Effector memory CD8-positive, alpha-beta T cell (primary cell): ENCODE data around the gene ZNF502.

Experiments used
- ATAC-seq: fragments of 150-1000 bp; cut with Tn5 transposase; replicated peaks from 2 replicates; pipeline ENCODE4 v1.10.0; 2021; ENCODE audit warnings: mild to moderate bottlenecking, moderate library complexity
- DNase-seq, 3 experiments: peaks; one replicate each; pipeline ENCODE4 v3.0.0; 2021
- H3K27ac Mint-ChIP-seq, 2 donors: one replicate each; pipeline ENCODE4 v1.8.0; 2022; ENCODE audit warnings: mild to moderate bottlenecking in 2 of 2, mixed read lengths in 2 of 2, moderate library complexity in 2 of 2
- H3K27me3 Mint-ChIP-seq, 2 donors: one replicate each; pipeline ENCODE4 v1.8.0; 2022; ENCODE audit warnings: mixed read lengths in 2 of 2
- H3K36me3 Mint-ChIP-seq: one replicate; pipeline ENCODE4 v1.8.0; 2022; ENCODE audit warnings: mild to moderate bottlenecking, moderate library complexity, mixed read lengths; ENCODE audit not compliant: insufficient read depth
- H3K4me1 Mint-ChIP-seq, 2 donors: one replicate each; pipeline ENCODE4 v1.8.0; 2022; ENCODE audit warnings: low read depth in 2 of 2, mixed read lengths in 2 of 2
- H3K4me3 Mint-ChIP-seq, 2 donors: one replicate each; pipeline ENCODE4 v1.8.0; 2022; ENCODE audit warnings: mild to moderate bottlenecking in 2 of 2, mixed read lengths in 2 of 2, moderate library complexity in 2 of 2
- H3K9me3 Mint-ChIP-seq, 2 donors: one replicate each; pipeline ENCODE4 v1.8.0; 2022; ENCODE audit warnings: mixed read lengths in 2 of 2

Gene ZNF502

GRCh38 chr3:44722103-44722401 is 9.6 kb downstream of the ZNF502 start:
- Mint-ChIP-seq H3K4me3 (no peak overlapping the region), H3K27me3 (no peaks in the 10 kb centered on the region), H3K9me3 (peaks cover 19 to 24% of the 10 kb centered on the region in 2 donors), H3K4me1 (no peaks in the 10 kb centered on the region), H3K36me3 (no peaks in the 10 kb centered on the region), H3K27ac (no peak overlapping the region)
- DNase-seq (no peak), ATAC-seq (no peak)

- ATAC-seq: peak; percentile 99
- Mint-ChIP-seq H3K27me3 (no peaks in the 10 kb centered on the region), H3K9me3 (peaks cover 8 to 34% of the 10 kb centered on the region in 2 donors), H3K4me1 (peaks cover 15% of the 10 kb centered on the region in 2 donors), H3K4me3 (peak within 1 kb of the TSS; percentile 99 to 100), H3K27ac (peak within 1 kb of the TSS; percentile 97 to 98), H3K36me3 (peaks cover 10% of the 10 kb centered on the region)
- DNase-seq: peak; percentile 76 to 82 (median 81)
Measured at GRCh38 chr3:44729384-44729910, 17.0 kb downstream of the ZNF502 start, which contains the start of gene ZNF501. TSS of gene ZNF501 (plus strand) at chr3:44729635. CDS start at chr3:44734422, 4,787 bp downstream.

DNA sequence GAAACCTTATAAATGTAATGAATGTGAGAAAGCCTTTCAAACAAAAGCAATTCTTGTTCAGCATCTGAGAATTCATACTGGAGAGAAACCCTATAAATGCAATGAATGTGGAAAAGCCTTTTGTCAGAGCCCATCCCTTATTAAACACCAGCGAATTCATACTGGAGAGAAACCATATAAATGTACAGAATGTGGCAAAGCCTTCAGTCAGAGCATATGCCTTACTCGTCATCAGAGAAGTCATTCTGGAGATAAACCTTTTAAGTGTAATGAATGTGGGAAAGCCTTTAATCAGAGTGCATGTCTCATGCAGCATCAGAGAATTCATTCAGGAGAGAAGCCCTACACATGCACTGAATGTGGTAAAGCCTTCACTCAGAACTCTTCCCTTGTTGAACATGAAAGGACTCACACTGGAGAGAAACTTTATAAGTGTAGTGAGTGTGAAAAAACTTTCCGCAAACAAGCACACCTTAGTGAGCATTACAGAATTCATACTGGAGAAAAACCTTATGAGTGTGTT is 22.2 kb downstream of the ZNF502 start:
- peaks cover 10 to 44% of the 10 kb centered on the region in 2 donors for H3K9me3 Mint-ChIP-seq
- H3K27ac Mint-ChIP-seq: no peak overlapping the region
- no peaks in the 10 kb centered on the region for H3K36me3 Mint-ChIP-seq
- H3K27me3 Mint-ChIP-seq: no peaks in the 10 kb centered on the region
- peaks cover 6 to 7% of the 10 kb centered on the region in 2 donors for H3K4me1 Mint-ChIP-seq
- ATAC-seq (no peak), DNase-seq (no peak)
- no peak overlapping the region for H3K4me3 Mint-ChIP-seq

DNA sequence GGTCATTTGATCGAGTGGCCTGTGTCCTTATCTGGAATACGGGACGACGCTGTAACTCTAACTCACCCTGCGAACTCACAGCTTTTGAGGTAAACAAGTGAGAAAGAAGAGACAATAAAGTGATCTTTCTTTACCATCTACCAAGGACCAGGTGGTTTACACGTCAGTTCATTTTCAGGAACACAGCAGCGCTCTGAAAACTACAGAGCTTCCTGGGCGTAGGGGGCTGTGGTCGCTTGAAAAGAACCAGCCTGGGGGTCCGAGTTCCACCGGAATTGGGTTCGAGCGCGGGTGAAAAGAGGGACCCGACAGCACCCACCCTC is 48.6 kb downstream of the ZNF502 start:
- ATAC-seq (peak; percentile 13), DNase-seq (peak in 1 of 3 experiments; percentile 9)
- H3K9me3 Mint-ChIP-seq: peaks cover 0 to 2% of the 10 kb centered on the region in 2 donors

GRCh38 chr3:44761424-44762169 is 49.1 kb downstream of the ZNF502 start, which contains the start of the genes KIAA1143 and KIF15:
TSS of gene KIAA1143 (minus strand) at chr3:44761619. CDS start at chr3:44761602, 17 bp downstream.
TSS of gene KIF15 (plus strand) at chr3:44761794. CDS start at chr3:44761866, 72 bp downstream.
- peak within 1 kb of the TSS; percentile 91 to 92 for H3K27ac Mint-ChIP-seq
- H3K4me1 Mint-ChIP-seq: peaks cover 14 to 32% of the 10 kb centered on the region in 2 donors
- peak; percentile 100 for ATAC-seq
- peak within 1 kb of the TSS; percentile 88 for H3K4me3 Mint-ChIP-seq
- no peaks in the 10 kb centered on the region for H3K27me3 Mint-ChIP-seq
- peak; percentile 96 to 97 (median 97) for DNase-seq
- H3K36me3 Mint-ChIP-seq: peaks cover 12% of the 10 kb centered on the region
- peaks cover 0 to 2% of the 10 kb centered on the region in 2 donors for H3K9me3 Mint-ChIP-seq

More for the DNA sequence above, 48.6 kb downstream of the ZNF502 start:
- Mint-ChIP-seq H3K27me3 (no peaks in the 10 kb centered on the region), H3K4me3 (peak overlapping the region; percentile 88), H3K27ac (peak overlapping the region; percentile 91 to 92), H3K36me3 (peaks cover 12% of the 10 kb centered on the region), H3K4me1 (peaks cover 14 to 35% of the 10 kb centered on the region in 2 donors)

DNA sequence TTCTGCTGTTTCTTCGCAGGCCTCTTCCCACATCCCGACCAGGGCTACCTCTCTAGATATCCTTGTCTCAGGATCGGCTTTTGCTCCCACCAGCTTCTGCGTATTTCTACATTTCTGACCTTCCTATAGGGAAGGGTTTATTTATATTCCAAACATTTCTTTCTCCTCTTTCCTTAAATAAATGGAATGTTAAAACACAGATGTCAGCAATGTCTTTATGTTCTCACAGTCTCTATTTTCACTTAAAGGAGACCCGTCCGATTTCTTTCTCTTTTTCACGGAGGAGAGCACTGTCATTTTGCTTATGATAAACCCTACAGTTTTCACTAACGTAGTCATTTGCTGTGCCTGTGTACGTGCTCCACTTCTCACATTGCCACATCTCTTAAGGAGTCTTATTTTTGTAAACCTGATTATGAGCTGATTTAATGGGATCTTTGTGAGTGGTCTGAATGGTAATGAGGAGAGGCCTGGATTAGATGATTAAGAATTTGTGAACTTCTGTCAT is 49.8 kb downstream of the ZNF502 start:
- Mint-ChIP-seq H3K27me3 (no peaks in the 10 kb centered on the region), H3K27ac (peak overlapping the region; percentile 57 to 87), H3K4me1 (peaks cover 12 to 29% of the 10 kb centered on the region in 2 donors), H3K9me3 (peaks cover 0 to 2% of the 10 kb centered on the region in 2 donors), H3K36me3 (peaks cover 14% of the 10 kb centered on the region), H3K4me3 (peak overlapping the region; percentile 88)
- no peak for ATAC-seq
- no peak for DNase-seq

DNA sequence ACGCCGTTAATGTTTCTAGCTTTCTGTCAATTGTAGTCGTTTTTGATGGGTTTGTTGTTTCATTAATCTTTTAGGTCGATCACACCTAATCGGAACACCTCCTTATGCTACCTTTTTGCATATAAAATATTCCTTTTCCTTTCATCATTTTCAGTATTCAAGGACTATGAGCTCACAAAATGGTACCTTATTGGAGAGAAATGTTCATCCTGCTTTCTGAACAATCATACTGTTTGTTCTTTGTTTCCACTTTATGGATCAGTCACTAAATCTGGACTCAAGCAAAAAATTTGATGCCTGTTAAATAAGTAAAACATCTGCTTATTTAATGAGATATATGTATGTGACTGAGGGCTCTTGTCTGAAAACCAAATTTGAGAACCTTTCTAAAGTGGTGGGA is 50.2 kb downstream of the ZNF502 start:
- Mint-ChIP-seq H3K4me1 (peaks cover 10 to 24% of the 10 kb centered on the region in 2 donors), H3K27ac (peak overlapping the region; percentile 57 to 87), H3K27me3 (no peaks in the 10 kb centered on the region), H3K36me3 (peaks cover 15% of the 10 kb centered on the region), H3K4me3 (peak overlapping the region; percentile 88), H3K9me3 (peaks cover 0 to 2% of the 10 kb centered on the region in 2 donors)
- ATAC-seq (no peak), DNase-seq (no peak)

DNA sequence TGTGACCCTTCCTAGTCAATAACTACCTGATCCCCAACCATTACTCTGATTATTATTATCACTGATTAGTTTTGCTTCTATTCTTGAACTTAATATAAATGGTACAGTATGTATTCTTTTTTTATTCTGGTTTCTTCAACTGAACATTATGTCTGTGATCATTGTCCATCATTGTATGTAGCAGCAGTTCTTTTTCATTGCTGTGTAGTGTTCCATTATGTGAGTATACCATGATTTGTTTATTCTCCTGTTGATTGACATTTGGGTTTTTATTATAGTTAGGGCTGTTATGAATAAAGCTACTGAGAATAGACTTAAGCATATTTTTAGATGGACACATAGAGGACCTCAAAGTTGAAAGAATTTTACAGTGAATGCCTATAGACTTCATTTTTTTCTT is 51.8 kb downstream of the ZNF502 start:
- no peaks in the 10 kb centered on the region for H3K27me3 Mint-ChIP-seq
- DNase-seq: no peak
- H3K36me3 Mint-ChIP-seq: peaks cover 11% of the 10 kb centered on the region
- ATAC-seq: no peak
- peaks cover 10 to 14% of the 10 kb centered on the region in 2 donors for H3K4me1 Mint-ChIP-seq
- peaks cover 0 to 2% of the 10 kb centered on the region in 2 donors for H3K9me3 Mint-ChIP-seq
- no peak overlapping the region for H3K27ac Mint-ChIP-seq
- H3K4me3 Mint-ChIP-seq: no peak overlapping the region

DNA sequence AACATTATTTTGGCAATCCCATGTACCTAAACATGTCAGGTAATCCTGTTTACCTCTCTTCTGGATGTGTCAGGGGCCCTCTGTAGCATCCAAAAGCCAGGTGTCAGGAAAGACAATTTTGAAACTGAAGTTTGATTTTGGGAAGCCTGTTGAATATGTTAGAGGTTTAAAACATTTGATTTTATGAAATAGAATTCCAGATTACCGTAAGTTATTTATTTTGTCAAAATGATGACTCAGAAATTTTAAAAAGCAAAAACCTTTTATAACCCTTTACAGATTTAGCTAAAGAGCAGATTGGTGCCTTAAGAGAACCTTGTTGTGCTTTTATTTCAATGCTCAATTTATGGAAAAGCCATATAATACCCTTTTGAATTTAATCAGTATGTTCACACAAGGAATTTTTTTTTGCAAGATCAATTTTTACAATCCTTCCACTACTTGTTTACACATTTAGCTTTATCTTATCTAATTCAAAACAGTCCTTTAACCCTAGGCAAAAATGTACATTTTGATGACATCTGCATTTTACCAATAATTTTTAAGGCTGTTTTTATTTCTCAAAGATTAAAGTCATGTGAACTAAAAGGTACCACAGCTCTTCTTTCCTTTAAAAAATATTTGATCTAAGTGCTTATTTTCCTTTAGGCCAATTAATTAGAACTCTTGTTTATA is 59.1 kb downstream of the ZNF502 start:
- Mint-ChIP-seq H3K9me3 (peaks cover 0 to 5% of the 10 kb centered on the region in 2 donors), H3K27me3 (no peaks in the 10 kb centered on the region), H3K4me3 (no peak overlapping the region), H3K27ac (no peak overlapping the region), H3K36me3 (peaks cover 2% of the 10 kb centered on the region), H3K4me1 (no peaks in the 10 kb centered on the region)
- DNase-seq (no peak), ATAC-seq (no peak)

DNA sequence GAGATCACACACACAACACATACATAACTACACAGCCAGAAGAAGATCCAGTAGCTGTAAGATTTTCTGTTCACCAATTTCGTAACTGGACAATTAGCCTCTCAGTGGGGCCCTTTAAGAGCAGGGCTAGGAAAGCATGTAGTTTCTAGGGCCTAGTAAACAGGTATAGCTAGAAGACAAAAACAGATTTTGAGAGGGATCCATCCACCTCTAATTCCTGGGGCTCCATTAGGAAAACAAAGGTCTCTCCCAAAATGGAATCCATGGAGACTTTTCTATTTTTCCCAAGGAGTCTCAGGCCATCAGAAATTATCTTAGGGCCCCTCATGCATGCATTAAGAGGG is 59.6 kb downstream of the ZNF502 start:
- Mint-ChIP-seq H3K27ac (no peak overlapping the region), H3K9me3 (peaks cover 0 to 5% of the 10 kb centered on the region in 2 donors), H3K36me3 (peaks cover 2% of the 10 kb centered on the region), H3K27me3 (no peaks in the 10 kb centered on the region), H3K4me3 (no peak overlapping the region), H3K4me1 (no peaks in the 10 kb centered on the region)
- no peak for DNase-seq
- ATAC-seq: no peak
